B cell (primary cell): Measurements from ENCODE around the gene NUP35. TPM values are rescaled to one million over a fixed set of nuclear protein-coding genes. Genes with fewer than 3 reads are reported as not detected.

Experiments used
- ATAC-seq: fragments of 200-7000 bp; cut with Tn5 transposase; one replicate; pipeline ENCODE4 v1.10.0; 2021; ENCODE audit warnings: low read depth, mild to moderate bottlenecking, moderate number of reproducible peaks, moderate library complexity
- CTCF ChIA-PET: fragments of 350-600 bp; sonication (Branson Sonifier 250); formaldehyde crosslinking; loops from one replicate; lab custom pipeline; 2021; ENCODE audit warnings: antibody characterized with exemption, inconsistent platforms; lab: Charles Lee
- POLR2A ChIA-PET: fragments of 350-600 bp; sonication (Branson Sonifier 250); formaldehyde crosslinking; loops from one replicate; lab custom pipeline; 2021; ENCODE audit warnings: antibody characterized with exemption; lab: Charles Lee
- DNase-seq: peaks from one replicate; pipeline ENCODE4 v3.0.0; 2013
- H2AFZ ChIP-seq: 2 replicates; pipeline ENCODE4 v1.6.1; 2012; ENCODE audit warnings: mild to moderate bottlenecking, low read depth, low read length; ENCODE audit not compliant: insufficient read depth, poor library complexity, severe bottlenecking
- H3K27ac ChIP-seq, 2 donors: 1 replicate in 1 of 2; 2 replicates in 1 of 2; pipeline ENCODE4 v1.5.1; 2012 to 2013; ENCODE audit warnings: low read length in 2 of 2, mild to moderate bottlenecking in 2 of 2, moderate library complexity in 1 of 2
- H3K27me3 ChIP-seq, 4 experiments: fragments of 200-600 bp in 1 of 4; sonication (generic) in 1 of 4; replicated peaks in 1 of 4; 1 replicate in 2 of 4; 2 replicates in 2 of 4; pipeline versions ENCODE4 v1.6.1 to v1.7.0; 2013 to 2016; ENCODE audit warnings: low read length in 3 of 4, mild to moderate bottlenecking in 2 of 4, mixed read lengths in 1 of 4, moderate library complexity in 1 of 4; ENCODE audit not compliant: insufficient read depth in 4 of 4, control insufficient read depth in 3 of 4; ENCODE audit errors: control extremely low read depth in 1 of 4
- H3K36me3 ChIP-seq, 2 experiments: replicated peaks in 1 of 2; 1 replicate in 1 of 2; 2 replicates in 1 of 2; pipeline versions ENCODE4 v1.6.1 to v1.7.1; 2013; ENCODE audit warnings: low read length in 1 of 2; ENCODE audit not compliant: insufficient read depth in 2 of 2, control insufficient read depth in 1 of 2; ENCODE audit errors: control extremely low read depth in 1 of 2, extremely low read depth in 1 of 2
- H3K4me1 ChIP-seq, 2 donors: fragments of 200-600 bp in 1 of 2; sonication (generic) in 1 of 2; 1 replicate in 1 of 2; 2 replicates in 1 of 2; pipeline versions ENCODE4 v1.5.1 to v1.6.1; 2013 to 2017; ENCODE audit warnings: low read length in 2 of 2; ENCODE audit not compliant: control insufficient read depth in 2 of 2, insufficient read depth in 2 of 2
- H3K4me2 ChIP-seq: replicated peaks from 2 replicates; pipeline ENCODE3; 2012; ENCODE audit warnings: mild to moderate bottlenecking, low read depth, low read length; ENCODE audit not compliant: poor library complexity, severe bottlenecking
- H3K4me3 ChIP-seq, 5 experiments: fragments of 200-600 bp in 1 of 5; sonication (generic) in 1 of 5; 1 replicate in 3 of 5; 2 replicates in 2 of 5; pipeline versions ENCODE4 v1.5.1 to v1.7.0; 2011 to 2016; ENCODE audit warnings: low read length in 4 of 5, mild to moderate bottlenecking in 4 of 5, low read depth in 2 of 5, control low read depth in 1 of 5, moderate library complexity in 1 of 5; ENCODE audit not compliant: insufficient read depth in 1 of 5; ENCODE audit errors: control extremely low read depth in 1 of 5, extremely low read depth in 1 of 5
- H3K79me2 ChIP-seq: fragments of 200-600 bp; sonication (generic); one replicate; pipeline ENCODE4 v1.6.0; 2016; ENCODE audit warnings: low read length; ENCODE audit not compliant: control insufficient read depth, insufficient read depth
- H3K9ac ChIP-seq: fragments of 200-600 bp; sonication (generic); 2 replicates; pipeline ENCODE4 v1.6.1; 2017; ENCODE audit warnings: mild to moderate bottlenecking, low read length, moderate library complexity
- H3K9me3 ChIP-seq, 3 donors: one replicate each; pipeline versions ENCODE4 v1.6.1 to v1.7.1; 2013; ENCODE audit warnings: low read length in 2 of 3; ENCODE audit not compliant: control insufficient read depth in 2 of 3, insufficient read depth in 1 of 3; ENCODE audit errors: control extremely low read depth in 1 of 3
- H4K20me1 ChIP-seq: 2 replicates; pipeline ENCODE4 v1.6.0; 2012; ENCODE audit warnings: mild to moderate bottlenecking, low read length; ENCODE audit not compliant: insufficient read depth, control insufficient read depth, poor library complexity, severe bottlenecking
- H3K27ac Mint-ChIP-seq: one replicate; pipeline ENCODE4 v1.8.0; 2021; ENCODE audit warnings: mixed read lengths
- H3K27me3 Mint-ChIP-seq: one replicate; pipeline ENCODE4 v1.8.0; 2021; ENCODE audit warnings: mixed read lengths
- H3K4me1 Mint-ChIP-seq: one replicate; pipeline ENCODE4 v1.8.0; 2021; ENCODE audit warnings: mixed read lengths
- H3K4me3 Mint-ChIP-seq: one replicate; pipeline ENCODE4 v1.8.0; 2021; ENCODE audit warnings: mixed read lengths
- H3K9me3 Mint-ChIP-seq: one replicate; pipeline ENCODE4 v1.8.0; 2022; ENCODE audit warnings: mixed read lengths; ENCODE audit not compliant: insufficient read depth
- CTCF ChIP-seq: fragments of 200-600 bp; IDR thresholded peaks from one replicate; pipeline ENCODE4 v1.8.0; 2022; ENCODE audit warnings: antibody characterized with exemption, mild to moderate bottlenecking
- EZH2 ChIP-seq: IDR thresholded peaks from 2 replicates; pipeline ENCODE4 v1.6.1; 2012; ENCODE audit warnings: borderline replicate concordance, low read depth, mild to moderate bottlenecking, moderate library complexity, low read length; ENCODE audit not compliant: insufficient read depth, poor library complexity, severe bottlenecking
- WGBS: methylation state at CpG from one replicate; pipeline ENCODE4 v1.1.5; 2013; ENCODE audit warnings: missing lambda C conversion rate; ENCODE audit not compliant: insufficient coverage; 5-methylcytosine and 5-hydroxymethylcytosine counted together
- intact Hi-C: fragments of 100-400 bp; cut with micrococcal nuclease; formaldehyde crosslinking; loops from one replicate; pipeline ENCODE4 v1.10.0; 2022
- polyA plus RNA-seq: library from polyadenylated mRNA; depleted of rRNA; stranded (reverse); fragments of >200 nt; gene quantifications from 2 replicates; pipeline ENCODE4 v1.2.3, GENCODE V29; 2012
- total RNA-seq, 2 donors: library from RNA; stranded (reverse); fragments of 120-200 nt in 1 of 2; gene quantifications; 1 replicate in 1 of 2; 2 replicates in 1 of 2; pipeline versions ENCODE4 v1.2.3 to v1.2.4, GENCODE V29; 2013 to 2022

NUP35 gene
- total and polyA plus RNA-seq, 2 donors (not counting 1 experiment from before 2014, with no cell fraction given) = 8.3 to 26.0 TPM

- Histone ChIP-seq H4K20me1 (no peaks in the 10 kb centered on the region), H3K79me2 (no peaks in the 10 kb centered on the region), H3K4me1 (no peaks in the 10 kb centered on the region), H3K27ac (no peak overlapping the region), H2AFZ (no peak overlapping the region), H3K4me2 (no peak overlapping the region), H3K4me3 (no peak overlapping the region), H3K36me3 (peaks cover 2 to 10% of the 10 kb centered on the region in 2 experiments), H3K27me3 (no peaks in the 10 kb centered on the region), H3K9me3 (no peaks in the 10 kb centered on the region), H3K9ac (no peak overlapping the region)
- no peak for ATAC-seq
- no peak for TF ChIP-seq EZH2
- TF ChIP-seq CTCF = no peak
- DNase-seq = no peak
- Mint-ChIP-seq H3K27me3 (no peaks in the 10 kb centered on the region), H3K27ac (no peak overlapping the region), H3K9me3 (no peaks in the 10 kb centered on the region), H3K4me1 (no peaks in the 10 kb centered on the region), H3K4me3 (no peak overlapping the region)
- POLR2A ChIA-PET = no interaction called here
- no CpG with 5 or more reads among the region's 2 CpGs for WGBS
- CTCF ChIA-PET = interaction anchor here (1.0 kb wide), 1 partner anchor 9 kb away, joined by 3 read pairs; no protein-coding TSS in a partner anchor
- intact Hi-C loops = no loop called here
Measured at GRCh38 chr2:183193904-183194303, 69.7 kb downstream of the NUP35 start.

GRCh38 chr2:183195397-183195796, 71.2 kb downstream of the NUP35 start:
- no peak overlapping the region for H3K4me3 ChIP-seq
- CTCF ChIA-PET = no interaction called here

More at GRCh38 chr2:183195397-183195796, 71.2 kb downstream of the NUP35 start:
- H3K4me3 Mint-ChIP-seq = no peak overlapping the region
- no peak overlapping the region for H3K9ac ChIP-seq
- DNase-seq = no peak
- H3K27ac Mint-ChIP-seq = no peak overlapping the region
- H3K4me1 ChIP-seq = no peaks in the 10 kb centered on the region
- no peak overlapping the region for H2AFZ ChIP-seq
- TF ChIP-seq EZH2 = no peak
- TF ChIP-seq CTCF = no peak
- no CpG with 5 or more reads among the region's 1 CpG for WGBS
- H3K9me3 ChIP-seq = no peaks in the 10 kb centered on the region
- H3K36me3 ChIP-seq = peaks cover 2 to 7% of the 10 kb centered on the region in 2 experiments
- no peaks in the 10 kb centered on the region for H3K9me3 Mint-ChIP-seq
- intact Hi-C loops = no loop called here
- H3K79me2 ChIP-seq = no peaks in the 10 kb centered on the region
- H3K27me3 ChIP-seq = no peaks in the 10 kb centered on the region
- no peak overlapping the region for H3K4me2 ChIP-seq
- no peaks in the 10 kb centered on the region for H3K4me1 Mint-ChIP-seq
- H3K27ac ChIP-seq = no peak overlapping the region
- ATAC-seq = no peak
- no peaks in the 10 kb centered on the region for H3K27me3 Mint-ChIP-seq
- no peaks in the 10 kb centered on the region for H4K20me1 ChIP-seq
- POLR2A ChIA-PET = no interaction called here
